Hepatocyte (in vitro differentiated cells): ENCODE measurements around the gene KRT32. TPM values are rescaled to one million over a fixed set of nuclear protein-coding genes. Genes with fewer than 3 reads are reported as not detected.

Experiments used
- DNase-seq: peaks from one replicate; pipeline ENCODE4 v3.0.0-alpha.2; 2016; ENCODE audit warnings: low spot score
- H2AFZ ChIP-seq: fragments of 200-600 bp; sonication (generic); 2 replicates; pipeline ENCODE4 v1.6.0; 2016; ENCODE audit warnings: antibody characterized with exemption, mild to moderate bottlenecking
- H3K27ac ChIP-seq: fragments of 200-600 bp; sonication (generic); 2 replicates; pipeline ENCODE4 v1.5.1; 2016; ENCODE audit warnings: mild to moderate bottlenecking
- H3K27me3 ChIP-seq: fragments of 200-600 bp; sonication (generic); 2 replicates; pipeline ENCODE4 v1.6.1; 2016
- H3K36me3 ChIP-seq: fragments of 200-600 bp; sonication (generic); replicated peaks from 2 replicates; pipeline ENCODE4 v1.5.1; 2016; ENCODE audit warnings: low read depth; ENCODE audit not compliant: insufficient read depth
- H3K4me1 ChIP-seq: fragments of 200-600 bp; sonication (generic); 2 replicates; pipeline ENCODE4 v1.5.1; 2016; ENCODE audit warnings: mild to moderate bottlenecking, moderate library complexity; ENCODE audit not compliant: insufficient read depth
- H3K4me2 ChIP-seq: fragments of 200-600 bp; sonication (generic); 2 replicates; pipeline ENCODE4 v1.6.0; 2016
- H3K4me3 ChIP-seq: fragments of 200-600 bp; sonication (generic); 2 replicates; pipeline ENCODE4 v1.5.1; 2016; ENCODE audit warnings: mild to moderate bottlenecking
- H3K79me2 ChIP-seq: fragments of 200-600 bp; sonication (generic); 2 replicates; pipeline ENCODE4 v1.6.0; 2017; ENCODE audit warnings: mild to moderate bottlenecking
- H3K9me2 ChIP-seq: fragments of 200-600 bp; sonication (generic); replicated peaks from 2 replicates; pipeline ENCODE4 v1.6.0; 2017; ENCODE audit warnings: mild to moderate bottlenecking; ENCODE audit not compliant: insufficient read depth
- H3K9me3 ChIP-seq: fragments of 200-600 bp; sonication (generic); 2 replicates; pipeline ENCODE4 v1.5.1; 2016; ENCODE audit warnings: low read depth, mild to moderate bottlenecking
- H4K20me1 ChIP-seq: fragments of 200-600 bp; sonication (generic); 2 replicates; pipeline ENCODE4 v1.6.0; 2016; ENCODE audit warnings: mild to moderate bottlenecking; ENCODE audit not compliant: insufficient read depth, poor library complexity, severe bottlenecking
- CTCF ChIP-seq: fragments of 200-600 bp; sonication (generic); IDR thresholded peaks from 2 replicates; pipeline ENCODE4 v1.5.1; 2016; ENCODE audit warnings: antibody characterized with exemption, mild to moderate bottlenecking; ENCODE audit not compliant: poor library complexity
- EZH2 ChIP-seq: fragments of 200-600 bp; sonication (generic); IDR thresholded peaks from 2 replicates; pipeline ENCODE4 v1.6.1; 2016; ENCODE audit warnings: antibody characterized with exemption, mild to moderate bottlenecking, borderline replicate concordance
- EZH2phosphoT487 ChIP-seq: fragments of 200-600 bp; sonication (generic); IDR thresholded peaks from one replicate; pipeline ENCODE4 v1.6.1; 2018; ENCODE audit warnings: antibody characterized with exemption, mild to moderate bottlenecking, low read depth, moderate library complexity; ENCODE audit not compliant: unreplicated experiment, severe bottlenecking
- WGBS: methylation state at CpG from one replicate; pipeline ENCODE4 v1.1.6; 2016; ENCODE audit warnings: low lambda C conversion rate; ENCODE audit errors: missing lambda C conversion rate; 5-methylcytosine and 5-hydroxymethylcytosine counted together
- polyA plus RNA-seq: library from polyadenylated mRNA; unstranded; fragments of >200 nt; fragmentation: Nextera tagmentation; extraction: Ambion mirVana; gene quantifications from 2 replicates; pipeline ENCODE4 v1.2.1, GENCODE V29; 2016
- total RNA-seq: library from RNA; depleted of rRNA; stranded (reverse); fragments of >200 nt; gene quantifications from 2 replicates; pipeline ENCODE4 v1.2.3, GENCODE V29; 2014

Gene KRT32
- total and polyA plus RNA-seq, 2 experiments from 2014 or later: not detected

- Histone ChIP-seq H3K79me2 (no peaks in the 10 kb centered on the region), H3K9me2 (no peaks in the 10 kb centered on the region), H3K4me2 (no peak overlapping the region), H3K4me1 (peaks cover 18% of the 10 kb centered on the region), H3K4me3 (no peak overlapping the region), H2AFZ (no peak overlapping the region), H3K36me3 (no peaks in the 10 kb centered on the region), H3K9me3 (no peaks in the 10 kb centered on the region), H3K27me3 (no peaks in the 10 kb centered on the region), H4K20me1 (no peaks in the 10 kb centered on the region), H3K27ac (no peak overlapping the region)
- no peak for DNase-seq
- WGBS: 93% methylated on average over 9 of the region's 9 CpGs
- TF ChIP-seq CTCF (no peak), EZH2phosphoT487 (no peak), EZH2 (no peak)
These were observed 36.0 kb upstream of the KRT32 start for GRCh38 chr17:41503202-41503601.

- H2AFZ ChIP-seq: no peak overlapping the region
These were observed 33.1 kb upstream of the KRT32 start for GRCh38 chr17:41500131-41500911.

GRCh38 chr17:41499714-41500113, 32.5 kb upstream of the KRT32 start:
- H3K27me3 ChIP-seq: no peaks in the 10 kb centered on the region
- H3K9me3 ChIP-seq: no peaks in the 10 kb centered on the region
- no peak overlapping the region for H3K4me3 ChIP-seq
- H2AFZ ChIP-seq: no peak overlapping the region
- 90% methylated on average over 5 of the region's 5 CpGs for WGBS
- no peaks in the 10 kb centered on the region for H3K4me1 ChIP-seq
- no peaks in the 10 kb centered on the region for H3K79me2 ChIP-seq
- H3K9me2 ChIP-seq: no peaks in the 10 kb centered on the region
- no peaks in the 10 kb centered on the region for H3K36me3 ChIP-seq
- H3K4me2 ChIP-seq: no peak overlapping the region
- no peak for DNase-seq
- TF ChIP-seq EZH2phosphoT487 (no peak), EZH2 (no peak), CTCF (no peak)
- H3K27ac ChIP-seq: no peak overlapping the region
- no peaks in the 10 kb centered on the region for H4K20me1 ChIP-seq

More at GRCh38 chr17:41500131-41500911, 33.1 kb upstream of the KRT32 start:
- no peak for TF ChIP-seq EZH2phosphoT487
- TF ChIP-seq CTCF: no peak
- TF ChIP-seq EZH2: no peak
- peak; percentile 60 for DNase-seq
- Histone ChIP-seq H3K9me2 (no peaks in the 10 kb centered on the region), H3K36me3 (no peaks in the 10 kb centered on the region), H3K27me3 (no peaks in the 10 kb centered on the region), H3K4me3 (no peak overlapping the region), H3K4me2 (no peak overlapping the region), H3K9me3 (no peaks in the 10 kb centered on the region), H3K4me1 (no peaks in the 10 kb centered on the region), H3K27ac (no peak overlapping the region), H3K79me2 (no peaks in the 10 kb centered on the region), H4K20me1 (no peaks in the 10 kb centered on the region)
- 71% methylated on average over 15 of the region's 15 CpGs for WGBS
